ENCODE results near the gene FAM8A1. TPM values are rescaled to one million over a fixed set of nuclear protein-coding genes. Genes with fewer than 3 reads are reported as not detected.

Gene FAM8A1
- total and polyA plus RNA-seq, 8 donors, result 24.7 to 46.9 (median 41.0) TPM

GRCh38 chr6:17588011-17588410 is 12.1 kb upstream of the FAM8A1 start:
- no peak for ATAC-seq
- H3K4me1 ChIP-seq, result peaks cover 2 to 27% of the 10 kb centered on the region in 2 donors
- no peaks in the 10 kb centered on the region for H3K36me3 ChIP-seq
- H3K9me3 ChIP-seq, result no peaks in the 10 kb centered on the region
- TF ChIP-seq CTCF (IDR thresholded peaks at IDR 0.05), result no peak
- no peaks in the 10 kb centered on the region for H3K27me3 ChIP-seq
- intact Hi-C loops (cut with DNase I), result no loop called here
- H3K4me3 ChIP-seq, result no peak overlapping the region
- no peak for DNase-seq
- H3K27ac ChIP-seq, result no peak overlapping the region

- intact Hi-C loops (cut with DNase I), result no loop called here
- ATAC-seq (peak; percentile 87), DNase-seq (peak in 2 of 4 donors; percentile 40 to 51)
- Histone ChIP-seq H3K27me3 (no peaks in the 10 kb centered on the region), H3K9me3 (no peaks in the 10 kb centered on the region), H3K27ac (peak overlapping the region in 1 of 2 donors; percentile 23), H3K36me3 (no peaks in the 10 kb centered on the region), H3K4me3 (no peak overlapping the region), H3K4me1 (peaks cover 0 to 17% of the 10 kb centered on the region in 2 donors)
- no peak for TF ChIP-seq CTCF (IDR thresholded peaks at IDR 0.05)
Observed at GRCh38 chr6:17589406-17590096, 10.6 kb upstream of the FAM8A1 start.

- Histone ChIP-seq H3K4me3 (no peak overlapping the region), H3K36me3 (no peaks in the 10 kb centered on the region), H3K9me3 (no peaks in the 10 kb centered on the region), H3K4me1 (peaks cover 0 to 8% of the 10 kb centered on the region in 2 donors), H3K27me3 (no peaks in the 10 kb centered on the region), H3K27ac (peak overlapping the region in 1 of 2 donors; percentile 84)
- TF ChIP-seq CTCF (IDR thresholded peaks at IDR 0.05), result no peak
- no peak for DNase-seq
- intact Hi-C loops (cut with DNase I), result no loop called here
- no peak for ATAC-seq
Observed at GRCh38 chr6:17591287-17591686, 8.8 kb upstream of the FAM8A1 start.

- Histone ChIP-seq H3K27ac (no peak overlapping the region), H3K9me3 (no peaks in the 10 kb centered on the region), H3K4me1 (peaks cover 0 to 7% of the 10 kb centered on the region in 2 donors), H3K27me3 (no peaks in the 10 kb centered on the region), H3K36me3 (no peaks in the 10 kb centered on the region), H3K4me3 (no peak overlapping the region)
- ATAC-seq (no peak), DNase-seq (no peak)
- TF ChIP-seq CTCF (IDR thresholded peaks at IDR 0.05), result no peak
- intact Hi-C loops (cut with DNase I), result no loop called here
Observed at GRCh38 chr6:17593246-17593645, 6.9 kb upstream of the FAM8A1 start.

GRCh38 chr6:17596085-17596484 is 4.0 kb upstream of the FAM8A1 start:
- H3K4me3 ChIP-seq, result no peak overlapping the region
- no peaks in the 10 kb centered on the region for H3K9me3 ChIP-seq
- ATAC-seq (no peak), DNase-seq (no peak)
- intact Hi-C loops (cut with DNase I), result no loop called here
- TF ChIP-seq CTCF (IDR thresholded peaks at IDR 0.05), result no peak
- H3K36me3 ChIP-seq, result no peaks in the 10 kb centered on the region
- no peak overlapping the region for H3K27ac ChIP-seq
- peaks cover 0 to 15% of the 10 kb centered on the region in 2 donors for H3K4me1 ChIP-seq
- no peaks in the 10 kb centered on the region for H3K27me3 ChIP-seq
